HG03354 (cell line): ENCODE data around the gene PPP1R3G.

Experiments used
- ATAC-seq: cut with Tn5 transposase; IDR thresholded peaks from one replicate; pipeline ENCODE4 v1.9.1; 2021; ENCODE audit warnings: mild to moderate bottlenecking; ENCODE audit not compliant: unreplicated experiment, poor library complexity, severe bottlenecking

The PPP1R3G gene

DNA sequence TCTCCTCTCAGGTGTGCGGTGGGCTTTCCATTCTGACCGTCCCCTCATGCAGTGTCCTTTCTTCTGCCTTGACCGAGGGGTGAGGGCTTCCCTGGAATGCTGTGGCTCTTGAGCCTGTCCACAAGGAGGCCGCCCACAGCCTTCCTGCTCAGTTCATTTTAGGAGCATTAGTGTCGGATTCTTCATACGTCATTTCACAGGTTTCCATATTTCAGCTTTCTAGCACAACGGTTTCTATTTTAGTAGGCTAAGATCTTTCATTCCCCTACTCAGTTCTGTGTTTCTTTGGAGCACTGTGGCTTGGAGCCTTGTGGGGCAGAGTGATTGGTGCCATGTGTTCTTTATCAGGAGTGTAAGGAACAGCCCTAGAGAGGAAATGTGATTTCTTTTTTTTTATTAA is 5.5 kb downstream of the PPP1R3G start:
- no peak for ATAC-seq

DNA sequence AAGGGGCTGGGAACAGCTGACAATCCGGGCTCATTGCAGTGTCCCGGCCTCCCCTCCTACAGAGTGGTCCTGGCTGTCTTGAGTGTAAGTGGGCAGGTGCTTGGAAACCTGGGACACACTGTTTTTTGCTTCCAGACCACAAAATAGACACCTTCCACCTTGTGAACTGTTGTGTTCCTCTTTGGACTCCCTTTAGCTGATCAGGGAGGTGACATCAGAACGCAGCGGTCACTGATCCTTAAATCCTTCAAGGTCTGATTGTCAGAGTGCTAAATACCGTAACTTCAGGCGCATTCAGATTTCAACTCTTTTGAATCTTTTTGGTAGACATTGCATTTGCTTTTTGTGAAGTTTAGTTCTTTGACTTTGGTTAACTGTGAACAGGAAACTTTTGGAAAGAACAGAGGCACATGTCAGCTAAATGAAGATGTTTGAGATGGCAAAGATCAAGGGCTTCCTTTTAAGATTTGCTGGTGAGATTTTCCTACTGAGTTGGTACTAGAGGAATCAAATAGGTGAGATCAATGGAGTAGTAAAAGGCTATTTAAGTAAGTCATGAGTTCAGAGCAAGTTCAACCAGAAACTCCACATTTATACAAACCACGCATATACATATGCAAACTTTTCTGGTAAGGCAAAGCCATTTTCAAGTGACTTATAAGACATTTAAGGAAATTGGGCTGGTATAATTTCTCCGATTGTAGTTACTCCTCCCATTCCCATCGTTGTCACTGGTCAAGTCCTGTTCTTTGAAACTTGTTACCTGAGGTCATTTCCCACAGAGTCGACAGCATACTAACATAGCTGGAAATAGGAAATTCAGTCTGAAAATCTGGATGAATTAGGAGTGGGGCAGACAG is 6.3 kb downstream of the PPP1R3G start:
- ATAC-seq: no peak

GRCh38 chr6:5093231-5094015 is 8.3 kb downstream of the PPP1R3G start:
- no peak for ATAC-seq

GRCh38 chr6:5094327-5094726 is 9.2 kb downstream of the PPP1R3G start:
- ATAC-seq: no peak

DNA sequence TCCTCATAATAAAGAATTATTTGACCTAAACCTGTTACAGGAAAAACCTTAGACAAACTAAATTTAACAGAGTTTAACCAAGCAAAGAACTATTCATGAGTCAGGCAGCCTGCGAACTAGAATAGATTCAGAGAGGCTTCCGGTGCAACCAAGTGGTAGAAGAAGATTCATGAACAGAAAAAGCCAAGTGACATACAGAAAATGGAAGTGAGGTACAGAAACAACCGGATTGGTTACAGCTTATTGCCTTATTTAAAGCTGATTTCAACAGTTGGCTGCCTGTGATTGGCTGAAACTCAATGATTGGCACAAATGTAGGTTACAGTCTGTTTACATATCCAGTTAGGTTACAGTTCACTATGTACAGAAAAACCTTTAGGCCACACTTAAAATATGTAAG is 10.1 kb downstream of the PPP1R3G start:
- peak; percentile 87 for ATAC-seq

- ATAC-seq: no peak
Measured at GRCh38 chr6:5096482-5096881, 11.3 kb downstream of the PPP1R3G start.

DNA sequence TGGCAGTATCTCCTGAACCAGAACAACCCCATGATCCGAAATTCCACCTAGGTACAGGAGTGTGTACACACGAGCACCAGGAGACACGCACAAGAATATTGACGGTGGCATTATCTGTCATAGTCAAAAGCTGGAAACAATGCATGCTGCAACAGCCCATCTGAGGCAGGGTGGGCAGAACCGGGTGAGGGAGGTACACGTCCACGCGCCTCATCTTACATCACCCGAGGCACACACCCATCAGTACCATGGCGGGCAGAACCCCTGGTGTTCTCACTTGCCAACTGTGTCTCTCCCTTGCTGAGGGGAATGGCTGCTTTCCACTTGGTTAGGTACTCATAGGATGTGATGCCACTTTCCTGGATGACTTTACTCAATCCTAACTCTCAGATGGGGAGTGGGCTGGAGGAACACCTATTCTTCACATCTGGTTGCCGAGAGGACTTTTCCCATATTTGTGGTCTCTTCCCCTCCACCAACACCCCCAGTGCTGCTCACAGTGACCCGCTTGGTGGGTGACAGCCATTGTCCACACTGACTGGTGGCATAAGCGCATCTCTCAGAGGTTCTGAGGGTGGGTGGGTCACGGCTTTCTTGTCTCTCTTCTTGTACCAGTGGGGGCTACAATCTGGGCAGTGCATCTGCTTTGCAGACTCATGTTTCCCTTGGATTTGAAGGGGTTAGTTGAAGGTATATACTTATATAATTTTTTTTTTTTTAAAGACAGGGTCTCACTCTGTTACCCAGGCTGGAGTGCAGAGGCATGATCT is 13.5 kb downstream of the PPP1R3G start:
- no peak for ATAC-seq

GRCh38 chr6:5099537-5099936 is 14.4 kb downstream of the PPP1R3G start:
- ATAC-seq: no peak

- ATAC-seq: no peak
Measured at GRCh38 chr6:5100806-5101205, 15.7 kb downstream of the PPP1R3G start.

DNA sequence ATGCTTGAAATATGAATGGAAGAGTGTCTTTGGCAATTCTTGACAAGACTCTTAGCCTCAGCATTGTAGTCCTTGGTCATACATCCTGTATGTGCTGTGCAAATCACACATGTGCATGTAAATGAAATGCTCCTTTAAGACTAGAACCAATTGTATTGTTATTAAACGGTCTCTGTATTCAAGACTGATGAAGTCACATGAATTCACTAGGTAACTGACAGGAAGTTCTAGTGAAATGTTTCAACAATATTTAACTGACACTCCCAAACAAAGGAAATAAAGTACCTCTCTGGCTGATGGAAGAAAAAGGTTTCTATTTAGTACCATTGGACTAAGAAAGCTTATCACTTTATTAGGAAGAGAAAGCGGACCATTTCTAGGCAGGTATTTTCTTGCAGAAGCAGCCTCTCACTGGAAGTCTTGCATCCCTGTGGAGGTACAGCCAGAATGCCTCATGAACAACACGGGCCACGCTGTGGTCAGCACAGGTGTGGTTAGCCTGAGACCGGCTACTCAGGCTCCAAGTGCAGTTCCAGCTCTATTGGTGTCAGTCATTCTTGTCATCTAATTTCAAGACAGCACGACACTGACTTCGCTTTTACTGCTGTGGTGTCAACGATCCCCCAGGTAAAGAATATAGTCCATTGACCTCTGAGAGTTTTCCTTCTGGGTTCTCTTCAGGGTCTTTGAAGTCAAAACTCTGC is 17.3 kb downstream of the PPP1R3G start:
- no peak for ATAC-seq

- ATAC-seq: no peak
Measured at GRCh38 chr6:5103250-5103649, 18.1 kb downstream of the PPP1R3G start.

- ATAC-seq: no peak
Measured at GRCh38 chr6:5104667-5105066, 19.5 kb downstream of the PPP1R3G start.

GRCh38 chr6:5105146-5105545 is 20.0 kb downstream of the PPP1R3G start:
- no peak for ATAC-seq

DNA sequence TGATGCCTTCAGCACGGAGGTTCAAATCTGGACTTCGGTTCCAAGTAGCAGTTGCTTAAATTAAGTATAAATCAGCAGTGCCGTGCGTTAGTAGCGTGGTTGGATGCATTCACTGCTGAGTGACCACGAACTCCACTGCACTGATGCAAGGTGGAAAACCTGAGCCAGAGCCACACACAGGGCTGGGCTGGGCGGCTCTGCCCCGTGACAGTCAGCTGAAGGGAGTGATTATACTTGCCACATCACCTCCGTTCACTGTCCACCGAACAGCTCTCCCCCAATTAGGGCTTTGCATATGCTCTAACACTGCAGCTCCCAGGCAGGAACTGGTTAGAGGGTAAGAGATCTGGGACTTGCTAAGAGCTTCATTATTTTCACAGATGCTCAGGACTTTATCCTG is 22.2 kb downstream of the PPP1R3G start:
- no peak for ATAC-seq

DNA sequence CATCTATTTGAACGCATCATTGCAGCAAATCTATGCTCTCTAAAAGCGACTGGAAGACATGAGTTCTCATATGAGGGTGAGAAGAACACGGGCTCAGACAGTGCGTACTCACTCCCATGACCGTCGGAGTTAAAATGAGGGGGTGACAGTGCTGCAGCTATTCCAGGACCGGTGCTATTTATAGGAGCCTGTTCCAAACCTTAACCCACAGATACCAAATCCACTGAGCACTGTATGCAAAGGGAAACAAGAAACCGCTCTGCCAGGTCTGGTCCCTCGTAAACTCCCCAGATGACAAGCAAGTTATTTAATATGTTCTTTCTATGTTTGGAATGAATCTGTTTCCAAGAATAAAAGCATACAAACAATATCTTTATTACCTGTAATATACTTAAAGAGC is 22.9 kb downstream of the PPP1R3G start:
- no peak for ATAC-seq

DNA sequence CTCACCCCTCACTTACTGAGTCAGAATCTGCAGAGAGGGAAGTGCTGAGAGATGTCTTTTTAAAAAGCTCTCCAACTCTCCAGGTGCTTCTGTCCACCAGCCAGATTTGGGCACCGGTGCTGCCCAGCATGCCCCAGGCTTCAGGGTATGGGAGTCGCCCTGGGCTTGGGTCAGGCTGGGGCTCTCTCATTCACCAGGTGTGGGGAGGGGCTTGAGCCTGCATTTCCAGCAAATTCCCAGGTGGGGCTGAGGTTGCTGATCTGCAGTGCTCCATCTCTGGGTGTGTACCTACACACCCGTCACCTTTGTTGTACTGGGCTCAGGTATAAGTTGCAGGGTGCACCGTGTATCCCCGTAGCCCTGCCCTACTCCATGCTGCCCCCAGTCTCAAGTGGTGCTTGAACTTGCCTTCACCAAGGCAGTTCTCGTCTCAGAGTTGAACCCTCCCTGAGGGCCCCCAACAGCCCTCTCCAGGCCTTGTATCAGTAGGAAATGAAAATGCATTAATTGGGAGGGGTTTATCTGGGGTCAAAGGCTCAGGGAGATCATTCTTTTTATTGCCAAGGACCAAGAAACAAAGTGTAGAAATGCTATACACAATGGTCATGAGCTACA is 23.5 kb downstream of the PPP1R3G start:
- no peak for ATAC-seq

GRCh38 chr6:5109436-5109835 is 24.3 kb downstream of the PPP1R3G start:
- no peak for ATAC-seq

- ATAC-seq: no peak
Measured at GRCh38 chr6:5110246-5110645, 25.1 kb downstream of the PPP1R3G start.

DNA sequence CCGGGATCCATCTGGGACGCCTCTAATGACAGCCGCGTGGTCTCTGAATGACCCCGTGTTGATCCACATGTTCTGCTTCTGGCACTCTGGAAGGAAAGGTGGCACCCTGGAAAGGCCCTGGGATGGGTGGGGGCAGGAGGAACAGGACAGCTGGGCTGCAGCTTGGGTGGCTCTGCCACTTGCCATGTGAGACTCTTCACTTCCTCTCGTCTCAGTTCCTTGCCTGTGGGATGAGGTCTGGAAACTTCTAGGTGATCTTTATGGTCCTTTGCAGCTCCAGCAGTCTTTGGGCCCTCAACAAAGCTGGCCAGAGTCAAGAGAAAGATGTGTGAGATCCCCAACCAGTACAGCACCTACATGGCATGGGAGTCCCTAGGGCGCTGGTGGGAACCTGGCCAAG is 26.5 kb downstream of the PPP1R3G start:
- ATAC-seq: no peak
